GM21381 (cell line): Measurements from ENCODE around the gene NUP107.
"Not testable (repeated sequence)": the region's sequence is repeated elsewhere in the genome, so short reads cannot be mapped to it uniquely, and the experiment has no call there.

Experiments used
- ATAC-seq: cut with Tn5 transposase; IDR thresholded peaks from one replicate; pipeline ENCODE4 v1.9.1; 2021; ENCODE audit warnings: mild to moderate bottlenecking, moderate library complexity; ENCODE audit not compliant: unreplicated experiment

Gene NUP107

DNA sequence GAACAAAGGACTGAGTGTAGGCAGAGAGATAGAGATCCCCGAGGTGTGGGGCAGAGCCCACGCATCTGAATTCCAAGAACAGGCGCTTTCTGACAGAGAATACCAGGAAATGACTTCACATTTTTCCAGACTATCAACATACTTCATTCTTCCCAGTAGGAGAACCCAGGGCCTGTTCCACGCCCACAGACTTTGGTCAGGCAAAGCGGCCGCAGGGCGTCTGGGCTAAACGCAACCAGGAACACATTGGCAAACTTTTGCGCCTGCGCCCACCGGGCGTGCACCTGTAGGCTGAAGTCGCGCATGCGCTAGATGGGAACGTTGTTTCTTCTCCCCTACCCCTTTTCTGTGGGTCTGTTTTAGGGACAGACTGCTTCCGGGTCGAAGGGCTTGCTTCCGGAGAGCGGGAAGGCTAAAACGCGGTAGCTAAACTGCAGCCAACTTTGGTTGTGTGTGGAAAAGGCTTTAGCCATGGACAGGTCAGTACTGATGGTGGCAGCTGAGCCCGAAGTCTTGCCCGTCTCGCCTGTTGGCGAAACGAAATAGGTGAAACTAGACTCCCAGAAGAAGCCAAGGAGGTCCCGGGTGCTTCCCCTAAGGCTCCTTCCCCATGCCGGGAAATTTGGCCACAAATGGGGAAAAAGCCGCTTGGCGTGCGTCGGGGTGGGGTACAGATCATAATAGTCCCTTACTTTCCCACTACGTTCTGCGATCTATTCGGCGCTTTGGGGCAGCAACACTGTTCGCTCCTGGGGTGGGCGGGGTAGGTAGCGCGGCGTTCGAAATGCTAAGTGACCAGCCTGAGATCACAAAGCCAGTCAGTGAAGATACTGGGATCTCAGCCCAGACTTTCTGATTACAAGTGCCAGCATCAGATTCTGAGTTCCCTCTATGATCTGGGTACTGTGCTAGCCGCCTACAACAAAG, at the start of gene NUP107:
TSS of gene NUP107 (plus strand) at position 384 of the 927 bp plus-strand sequence. CDS start at position 472, 88 bp downstream.
- peak; percentile 95 for ATAC-seq

DNA sequence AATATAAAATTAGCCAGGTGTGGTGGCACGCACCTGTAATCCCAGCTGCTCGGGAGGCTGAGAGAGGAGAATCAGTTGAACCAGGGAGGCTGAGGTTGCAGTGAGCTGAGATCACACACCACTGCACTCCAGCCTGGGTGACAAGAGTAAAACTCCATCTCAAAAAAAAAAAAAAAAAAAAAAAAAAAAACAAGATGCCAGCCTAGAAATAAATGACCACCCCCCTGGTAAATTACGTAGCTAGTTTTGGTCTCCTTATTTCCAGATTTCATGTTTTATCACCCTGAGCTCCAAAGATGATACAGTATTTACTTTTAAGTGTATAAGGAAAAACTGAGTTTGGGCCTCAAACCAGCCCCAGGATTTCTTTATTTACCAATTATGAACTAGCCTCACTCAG, 49.3 kb upstream of the NUP107 start:
- not testable (repeated sequence) for ATAC-seq

DNA sequence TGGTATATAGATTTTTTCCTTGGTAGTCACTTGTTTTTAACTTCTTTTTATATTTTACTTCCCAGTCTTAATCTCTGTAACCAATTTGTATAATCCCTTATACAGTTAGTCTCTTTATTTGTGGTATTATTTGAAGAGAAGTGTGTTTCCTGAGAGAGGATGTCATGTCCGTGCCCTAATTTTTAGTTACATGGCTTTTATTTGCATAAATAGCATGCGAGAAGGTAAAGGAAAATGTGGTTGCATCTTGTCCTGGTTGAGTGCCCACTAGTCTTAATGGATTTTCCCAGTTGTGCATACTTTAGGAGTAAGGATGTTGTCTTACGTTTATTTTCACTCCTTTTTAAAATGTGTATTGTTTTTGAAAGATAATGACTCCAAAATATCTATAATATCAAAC, 48.6 kb upstream of the NUP107 start:
- no peak for ATAC-seq

DNA sequence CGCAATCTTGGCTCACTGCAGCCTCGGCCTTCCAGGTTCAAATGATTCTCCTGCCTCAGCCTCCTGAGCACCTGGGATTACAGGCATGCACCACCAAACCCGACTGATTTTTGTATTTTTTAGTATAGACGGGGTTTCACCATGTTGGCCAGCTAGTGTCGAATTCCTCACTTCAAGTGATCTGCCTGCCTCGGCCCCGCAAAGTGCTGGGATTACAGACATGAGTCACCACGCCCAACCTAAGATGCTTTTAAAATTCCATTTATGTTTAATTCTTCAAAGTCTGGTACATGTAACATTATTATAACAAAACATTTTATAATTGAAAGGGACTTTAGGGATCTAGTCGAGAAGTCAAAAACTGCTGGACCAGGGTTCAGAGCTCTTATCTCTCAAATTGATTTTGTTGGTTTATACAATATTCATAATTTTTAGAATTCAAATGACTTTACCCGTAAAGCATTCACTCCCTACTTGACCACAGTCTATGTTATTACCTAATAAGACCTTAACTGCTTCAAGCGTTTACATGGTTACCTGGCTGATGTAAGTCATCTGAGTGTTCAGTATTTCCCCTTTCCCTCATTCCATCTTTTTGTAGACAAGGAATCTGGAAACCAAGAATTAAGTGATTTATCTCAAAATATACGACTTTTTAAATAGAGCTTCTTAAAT, 47.9 kb upstream of the NUP107 start:
- ATAC-seq: no peak

DNA sequence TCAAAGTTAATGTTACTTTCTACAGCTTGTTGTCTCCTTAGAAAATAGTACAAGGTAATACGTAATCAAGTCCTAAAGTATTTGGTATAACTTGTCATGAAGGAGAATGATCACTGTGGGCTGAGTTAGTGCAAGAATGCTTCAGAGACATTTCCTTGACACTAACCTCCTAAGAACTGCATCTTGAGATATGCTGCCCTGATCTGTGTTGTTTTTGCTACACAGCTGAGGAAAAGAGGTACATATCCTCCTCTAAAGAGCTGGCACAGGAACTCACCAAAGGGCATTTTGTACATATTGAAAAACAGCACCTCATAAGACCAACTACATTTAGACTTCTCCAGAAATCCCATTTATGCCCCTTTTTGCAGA, 47.4 kb upstream of the NUP107 start:
- ATAC-seq: no peak

DNA sequence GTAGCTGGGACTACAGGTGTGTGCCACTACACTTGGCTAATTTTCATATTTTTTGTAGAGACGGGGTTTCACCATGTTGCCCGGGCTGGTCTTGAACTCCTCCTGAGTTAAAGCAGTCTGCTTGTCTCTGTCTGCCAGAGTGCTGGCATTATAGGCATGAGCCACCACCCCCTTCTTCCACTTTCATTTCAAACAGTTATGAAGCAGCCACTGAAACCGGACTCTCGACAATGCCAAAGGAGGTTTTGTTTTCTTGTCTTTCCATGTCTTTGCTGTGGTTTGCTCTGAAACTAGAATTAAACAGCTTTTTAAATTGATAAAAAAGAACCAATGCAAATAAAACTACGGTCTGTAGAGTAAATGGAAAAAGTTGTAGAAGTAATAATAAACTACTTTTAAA, 45.6 kb upstream of the NUP107 start:
- ATAC-seq: peak; percentile 93

DNA sequence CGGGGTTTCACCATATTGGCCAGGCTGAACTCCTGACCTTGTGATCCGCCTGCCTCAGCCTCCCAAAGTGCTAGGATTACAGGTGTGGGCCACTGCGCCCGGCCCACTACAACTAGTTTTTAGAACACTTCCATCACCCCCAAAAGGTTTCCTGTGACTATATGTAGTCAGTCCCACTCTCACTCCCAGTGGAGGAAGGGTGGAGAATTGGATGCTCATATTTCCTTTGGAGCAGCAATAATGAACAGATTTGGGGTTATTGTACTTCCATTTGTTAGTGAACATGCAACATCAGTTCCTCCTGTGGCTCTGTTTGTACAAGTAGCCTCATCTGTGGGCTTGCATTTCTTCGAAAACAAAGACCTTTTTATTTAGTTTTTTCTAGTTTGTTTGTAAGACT, 40.3 kb upstream of the NUP107 start:
- ATAC-seq: no peak

DNA sequence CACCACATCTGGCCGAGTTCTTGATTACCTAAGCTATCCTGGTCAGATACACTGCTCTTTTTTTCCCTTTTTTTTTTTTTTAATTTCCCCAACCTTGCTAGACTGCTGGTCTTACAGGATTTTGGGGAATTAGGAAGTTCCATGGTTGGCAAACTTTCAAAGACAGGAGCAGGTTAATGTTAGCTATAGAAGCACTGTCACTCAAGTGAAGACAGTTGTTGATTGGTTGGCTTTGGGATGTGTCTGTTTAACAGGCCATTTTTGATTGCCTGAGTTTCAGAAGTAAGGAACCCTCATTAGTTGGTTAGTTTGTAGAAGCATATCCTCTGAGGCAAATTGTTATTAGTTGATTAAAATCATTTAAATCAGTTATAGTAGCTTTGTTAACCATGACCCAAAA, 39.3 kb upstream of the NUP107 start:
- ATAC-seq: no peak

DNA sequence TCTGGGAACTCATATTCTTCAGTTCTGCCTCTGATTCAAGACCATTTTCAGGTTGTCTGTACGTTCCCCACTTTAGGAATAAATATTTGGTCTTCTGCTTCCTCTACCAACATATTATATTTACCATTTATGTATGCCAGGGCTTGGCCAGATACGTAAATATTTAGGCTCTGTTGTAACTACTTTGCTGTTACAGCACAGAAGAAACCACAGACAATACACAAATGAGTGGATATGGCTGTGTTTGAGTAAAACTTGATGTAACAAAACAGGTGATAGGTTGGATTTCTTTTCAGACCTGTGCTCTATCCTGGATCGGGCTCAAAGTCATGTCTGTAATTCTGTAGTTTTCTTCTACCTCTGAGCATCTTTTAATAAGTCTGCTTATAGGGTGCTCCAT, 38.6 kb upstream of the NUP107 start:
- ATAC-seq: no peak

DNA sequence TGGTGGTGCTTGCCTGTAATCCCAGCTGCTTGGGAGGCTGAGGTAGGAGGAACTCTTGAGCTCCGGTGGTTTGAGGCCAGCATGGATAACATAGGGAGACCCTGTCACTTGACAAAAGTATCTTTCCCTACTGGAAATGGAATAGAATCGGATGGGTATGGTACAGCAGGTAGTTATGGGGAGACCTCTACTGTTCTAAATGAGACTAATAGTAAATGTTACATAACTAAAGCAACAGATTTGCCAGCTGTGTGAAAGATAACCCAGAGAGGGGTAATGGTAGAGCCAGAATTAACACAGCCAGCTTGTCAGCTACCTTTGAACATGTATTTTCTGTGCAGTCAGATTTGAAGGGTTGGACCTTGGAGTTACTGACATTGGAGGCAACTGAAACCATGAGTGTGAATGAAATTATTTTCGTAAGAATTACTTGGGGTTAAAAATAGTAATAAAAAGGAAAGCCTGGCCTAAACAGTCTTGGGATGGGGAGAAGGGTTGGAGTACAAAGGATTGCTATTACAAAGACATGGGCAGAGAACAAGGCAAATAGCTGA, 21.7 kb upstream of the NUP107 start:
- no peak for ATAC-seq

DNA sequence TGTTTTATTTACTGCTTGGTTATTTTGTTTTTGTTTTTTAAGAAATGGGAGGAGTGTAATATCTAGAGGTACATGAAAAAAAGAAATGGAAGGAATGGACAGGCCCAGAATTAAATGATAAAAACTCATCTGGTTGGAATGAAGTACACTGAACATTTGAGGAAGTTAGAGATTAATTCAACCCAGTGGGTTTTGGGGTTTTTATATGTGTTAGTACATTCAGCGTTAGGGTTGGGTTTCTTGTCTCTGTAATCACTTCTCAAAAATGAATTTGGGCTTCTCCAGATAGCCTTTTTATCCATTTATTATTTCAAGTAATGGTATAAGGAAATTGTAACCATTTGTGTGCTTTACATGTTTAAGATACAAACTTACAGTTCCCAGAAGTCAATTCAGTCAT, 19.5 kb upstream of the NUP107 start:
- no peak for ATAC-seq

DNA sequence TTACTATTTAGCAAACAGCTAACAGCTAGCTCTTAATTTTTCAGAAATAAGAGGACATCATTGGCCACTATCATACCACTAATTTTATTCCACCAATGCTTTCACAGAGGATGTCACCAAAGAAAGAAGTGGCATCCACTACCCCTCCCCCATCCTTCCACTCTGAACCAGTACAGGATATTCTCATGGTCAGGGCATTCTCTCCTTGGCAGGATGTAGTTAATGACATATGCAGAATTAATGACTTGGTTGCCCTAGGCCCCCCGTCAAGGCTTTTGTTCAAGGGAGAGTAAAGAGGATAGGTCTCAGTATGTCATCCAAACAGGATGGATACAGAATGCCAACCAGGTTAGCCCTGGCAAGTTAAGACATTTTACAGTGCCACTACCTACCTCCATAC, 18.9 kb upstream of the NUP107 start:
- ATAC-seq: no peak

DNA sequence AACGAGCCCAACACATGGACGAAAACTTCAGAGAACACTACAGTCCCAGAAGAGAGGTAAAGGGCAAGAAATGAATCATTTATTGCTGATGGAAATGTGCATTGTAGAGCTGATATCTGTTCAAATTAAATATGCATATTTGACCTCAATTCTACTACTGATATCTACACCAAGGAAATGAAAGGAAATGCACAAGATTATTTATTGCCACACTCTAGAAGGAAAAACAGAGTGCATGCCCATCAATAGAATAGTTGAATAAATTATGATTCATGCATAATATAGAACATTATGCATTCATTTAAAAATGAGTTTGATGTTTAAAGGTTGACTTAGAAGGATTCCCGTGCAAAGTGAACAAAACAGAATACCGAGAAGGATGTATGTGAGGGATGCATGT, 15.6 kb upstream of the NUP107 start:
- no peak for ATAC-seq

DNA sequence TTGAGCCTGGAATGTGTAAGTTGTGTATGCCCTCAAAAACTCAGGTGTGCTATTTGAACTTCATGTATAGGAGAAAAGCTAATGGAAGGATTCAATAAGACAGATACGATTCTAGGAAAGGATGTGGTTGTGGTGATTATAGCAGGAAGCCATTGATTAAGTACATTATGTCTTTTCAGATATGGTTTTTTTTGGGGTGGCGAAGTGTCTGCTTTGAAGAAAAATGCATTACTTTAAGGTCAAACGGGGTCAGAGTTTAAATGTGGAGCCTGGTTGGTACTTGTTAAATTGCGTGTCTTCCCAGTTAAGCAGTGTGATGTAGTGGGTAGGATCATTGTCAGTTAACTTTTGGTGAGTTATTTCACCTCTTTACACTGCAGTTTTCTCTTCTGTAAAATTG, 13.0 kb upstream of the NUP107 start:
- no peak for ATAC-seq

DNA sequence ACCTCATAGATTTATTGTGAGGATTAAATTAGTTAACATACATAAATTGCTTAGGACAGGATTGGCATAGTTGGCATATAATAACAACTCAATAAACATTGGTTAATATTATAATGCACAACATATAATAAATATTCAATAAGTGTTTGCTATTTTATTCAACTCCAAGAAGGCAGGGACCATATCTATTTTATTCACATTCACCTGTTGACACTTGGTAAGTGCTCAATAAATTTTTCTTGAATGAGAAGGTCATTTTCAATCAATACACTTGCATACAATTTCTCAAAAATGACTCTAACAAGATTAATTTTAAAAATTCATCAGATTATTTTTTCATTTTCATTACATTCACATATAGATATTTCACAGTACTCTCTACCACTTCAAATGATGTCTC, 12.4 kb upstream of the NUP107 start:
- no peak for ATAC-seq

DNA sequence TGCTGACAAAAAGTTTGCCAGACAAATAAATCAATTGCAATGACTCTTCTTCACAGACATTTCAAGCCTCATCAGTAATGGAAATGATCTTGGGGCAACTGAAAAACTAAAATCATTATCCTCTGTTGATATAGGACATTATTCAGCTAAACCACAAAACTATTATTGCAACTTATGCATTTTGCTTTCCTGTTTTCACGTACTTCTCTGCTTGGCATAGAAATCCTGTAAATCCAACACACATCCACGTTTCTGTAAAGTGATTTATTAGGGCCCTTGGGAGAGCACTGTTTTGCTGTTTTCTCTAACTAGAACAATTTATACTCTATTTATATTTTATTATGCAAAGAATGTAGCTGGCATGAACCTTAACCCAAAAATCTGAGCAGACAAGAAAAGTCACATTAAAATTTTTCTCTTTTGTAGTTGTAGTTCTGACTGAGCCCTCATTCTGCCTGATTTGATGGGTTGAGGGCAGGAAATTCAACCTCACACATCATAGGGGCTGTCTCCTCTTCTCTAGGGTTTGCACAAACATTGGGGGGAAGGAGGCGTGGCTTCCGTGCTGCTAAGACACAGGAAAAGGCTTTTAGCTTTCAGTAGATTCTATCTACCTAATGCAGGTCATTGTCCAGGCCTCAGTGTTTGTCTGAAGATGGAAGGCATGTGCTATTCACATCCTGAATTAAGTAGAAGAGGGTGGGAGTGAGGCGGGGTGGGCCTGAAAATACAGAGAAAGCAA, 11.5 kb upstream of the NUP107 start:
- no peak for ATAC-seq

DNA sequence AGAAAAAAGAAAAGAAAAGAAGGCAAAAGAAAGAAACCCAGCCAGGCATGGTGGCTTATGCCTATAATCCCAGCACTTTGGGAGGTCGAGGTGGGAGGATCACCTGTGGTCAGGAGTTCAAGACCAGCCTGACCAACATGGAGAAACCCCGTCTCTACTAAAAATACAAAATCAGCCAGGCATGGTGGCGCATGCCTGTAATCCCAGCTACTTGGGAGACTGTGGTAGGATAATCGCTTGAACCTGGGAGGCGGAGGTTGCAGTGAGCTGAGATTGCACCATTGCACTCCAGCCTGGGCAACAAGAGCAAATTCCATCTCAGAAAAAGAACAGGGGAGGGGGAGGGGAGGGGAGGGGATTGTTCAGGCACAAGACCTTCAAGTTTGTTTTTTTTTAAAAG, 9.9 kb upstream of the NUP107 start:
- ATAC-seq: not testable (repeated sequence)

DNA sequence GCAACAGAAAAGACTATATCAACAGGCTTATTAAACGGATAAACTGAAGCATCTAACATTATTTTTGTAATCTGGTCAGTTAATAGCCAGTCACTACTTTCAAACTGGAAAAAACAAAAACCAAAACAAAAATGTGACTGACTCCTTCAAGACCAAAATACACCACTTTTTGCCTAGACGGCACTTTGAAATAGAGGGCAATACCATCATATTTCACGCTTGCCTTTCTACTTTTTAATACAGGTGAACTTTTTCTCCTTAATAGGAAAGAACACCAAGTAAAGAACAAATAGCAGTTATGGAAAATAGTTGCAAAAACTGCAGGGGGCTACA, 550 bp upstream of the NUP107 start:
- ATAC-seq: no peak

DNA sequence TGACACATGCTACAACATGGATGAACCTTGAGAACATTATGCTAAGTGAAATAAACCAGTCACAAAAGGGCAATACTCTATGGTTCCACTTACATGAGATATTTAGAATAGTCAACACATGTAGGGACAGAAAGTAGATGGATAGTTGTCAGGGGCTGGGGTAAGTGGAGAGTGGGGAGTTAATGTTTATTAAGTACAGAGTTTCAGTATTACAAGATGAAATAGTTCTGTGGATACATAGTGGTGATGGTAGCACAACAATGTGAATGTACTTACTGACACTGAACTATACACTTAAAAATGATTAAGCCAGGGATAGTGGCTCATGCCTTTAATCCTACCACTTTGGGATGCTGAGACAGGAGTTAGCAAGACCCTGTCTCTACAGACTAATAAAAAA, 8.7 kb downstream of the NUP107 start:
- no peak for ATAC-seq

DNA sequence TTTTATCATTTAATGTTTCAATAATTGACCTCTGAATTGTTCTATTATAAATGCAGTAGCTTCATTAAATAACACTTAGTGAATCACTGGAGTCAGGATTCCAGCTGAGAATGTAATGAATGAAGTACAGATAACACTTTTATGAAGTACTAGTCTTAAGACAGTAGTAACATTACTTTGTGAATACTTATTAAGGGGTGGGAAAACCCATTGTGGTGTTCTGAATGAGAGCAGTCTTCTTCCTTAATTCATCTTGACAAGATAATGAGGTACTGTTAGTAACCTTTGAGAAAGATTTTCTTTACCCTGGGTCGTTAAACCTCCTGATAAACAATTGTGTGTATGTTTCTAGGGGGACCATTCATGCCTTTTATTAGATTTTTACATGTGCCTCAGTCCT, 12.7 kb downstream of the NUP107 start:
- ATAC-seq: no peak

DNA sequence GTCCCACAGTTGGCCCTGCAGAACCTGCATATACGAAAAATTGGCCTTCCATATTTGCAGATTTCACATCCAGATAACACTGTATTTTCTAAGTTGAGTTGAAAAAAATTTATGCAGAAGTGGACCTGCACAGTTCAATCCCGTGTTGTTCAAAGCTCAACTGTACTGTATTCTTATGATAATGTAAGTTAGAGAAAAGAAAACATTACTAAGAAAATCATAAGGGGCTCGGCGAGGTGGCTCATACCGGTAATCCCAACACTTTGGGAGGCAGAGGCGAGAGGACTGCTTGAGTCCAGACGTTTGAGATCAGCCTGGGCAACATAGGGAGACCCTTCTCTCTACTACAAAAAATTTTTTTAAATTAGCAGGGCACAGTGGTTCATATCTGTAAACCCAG, 41.0 kb downstream of the NUP107 start:
- ATAC-seq: no peak

DNA sequence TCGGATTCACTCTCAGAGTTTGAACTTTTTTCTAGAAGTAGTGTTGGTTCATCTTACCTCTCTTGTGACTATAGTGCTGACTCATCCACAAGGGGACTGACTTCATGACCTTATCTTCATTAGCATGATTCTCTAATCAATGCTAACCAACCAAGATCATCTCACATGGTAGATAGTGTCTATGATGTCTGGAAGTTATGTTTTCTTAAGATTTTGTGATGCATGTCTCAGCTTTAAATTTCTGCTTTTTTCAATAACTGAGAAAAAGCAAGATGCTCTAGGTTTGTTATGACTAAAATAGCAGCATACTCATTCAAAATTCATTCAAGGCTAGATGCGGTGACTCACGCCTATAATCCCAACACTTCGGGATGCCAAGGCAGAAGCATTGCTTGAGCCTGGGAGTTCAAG, 46.9 kb downstream of the NUP107 start:
- no peak for ATAC-seq
